ENCODE results near the gene BLVRB.

Gene BLVRB

DNA sequence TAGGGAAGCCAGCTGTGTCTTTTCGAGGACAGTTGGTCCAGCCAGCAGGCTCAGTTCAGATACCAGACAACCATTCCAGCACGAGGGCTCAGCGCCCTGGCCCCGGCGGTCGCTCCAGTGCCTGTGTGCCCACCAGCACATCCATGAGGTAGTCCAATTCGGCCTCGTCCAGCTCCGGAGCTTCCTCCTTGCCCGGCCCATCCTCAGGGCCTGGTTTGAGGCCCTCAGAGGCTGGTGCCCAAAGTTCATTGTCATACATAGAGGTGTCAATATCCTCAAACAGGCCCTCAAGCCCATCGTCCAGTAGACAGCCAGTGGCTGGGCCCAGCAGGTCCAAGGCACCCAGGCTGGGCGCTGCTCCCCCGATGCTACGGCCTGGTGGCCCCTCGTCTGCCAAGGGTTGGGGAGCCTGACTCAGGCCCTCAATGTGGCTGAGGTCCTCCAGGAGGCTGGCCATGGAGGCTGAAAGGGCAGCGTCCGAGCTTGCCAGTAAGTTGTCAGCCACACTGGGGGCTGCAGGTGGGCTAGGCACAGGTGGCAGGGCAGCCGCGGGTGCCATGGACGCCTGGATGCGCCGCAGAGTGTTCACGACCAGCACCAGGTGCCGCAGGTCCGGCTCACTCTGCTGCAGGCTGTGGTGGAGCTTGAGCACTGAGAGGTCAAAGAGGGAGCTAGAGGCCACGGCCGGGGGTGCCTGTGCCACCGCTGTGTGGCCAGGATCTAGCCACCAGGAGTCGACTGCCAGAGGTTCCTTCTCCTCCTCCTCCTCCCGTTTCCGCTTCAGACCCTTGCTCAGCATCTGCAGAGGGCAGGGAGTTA lies 42.6 kb downstream of the BLVRB start:
- H3K4me3 ChIP-seq (ENCODE audit: low read depth, low read length), result no peak overlapping the region
- TF ChIP-seq, protein P1, sequence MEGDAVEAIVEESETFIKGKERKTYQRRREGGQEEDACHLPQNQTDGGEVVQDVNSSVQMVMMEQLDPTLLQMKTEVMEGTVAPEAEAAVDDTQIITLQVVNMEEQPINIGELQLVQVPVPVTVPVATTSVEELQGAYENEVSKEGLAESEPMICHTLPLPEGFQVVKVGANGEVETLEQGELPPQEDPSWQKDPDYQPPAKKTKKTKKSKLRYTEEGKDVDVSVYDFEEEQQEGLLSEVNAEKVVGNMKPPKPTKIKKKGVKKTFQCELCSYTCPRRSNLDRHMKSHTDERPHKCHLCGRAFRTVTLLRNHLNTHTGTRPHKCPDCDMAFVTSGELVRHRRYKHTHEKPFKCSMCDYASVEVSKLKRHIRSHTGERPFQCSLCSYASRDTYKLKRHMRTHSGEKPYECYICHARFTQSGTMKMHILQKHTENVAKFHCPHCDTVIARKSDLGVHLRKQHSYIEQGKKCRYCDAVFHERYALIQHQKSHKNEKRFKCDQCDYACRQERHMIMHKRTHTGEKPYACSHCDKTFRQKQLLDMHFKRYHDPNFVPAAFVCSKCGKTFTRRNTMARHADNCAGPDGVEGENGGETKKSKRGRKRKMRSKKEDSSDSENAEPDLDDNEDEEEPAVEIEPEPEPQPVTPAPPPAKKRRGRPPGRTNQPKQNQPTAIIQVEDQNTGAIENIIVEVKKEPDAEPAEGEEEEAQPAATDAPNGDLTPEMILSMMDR (IDR thresholded peaks at IDR 0.05; ENCODE audit: insufficient read depth, low read depth, low read length, missing control alignments), result no peak
- no peak for DNase-seq (ENCODE audit: low read depth)

DNA sequence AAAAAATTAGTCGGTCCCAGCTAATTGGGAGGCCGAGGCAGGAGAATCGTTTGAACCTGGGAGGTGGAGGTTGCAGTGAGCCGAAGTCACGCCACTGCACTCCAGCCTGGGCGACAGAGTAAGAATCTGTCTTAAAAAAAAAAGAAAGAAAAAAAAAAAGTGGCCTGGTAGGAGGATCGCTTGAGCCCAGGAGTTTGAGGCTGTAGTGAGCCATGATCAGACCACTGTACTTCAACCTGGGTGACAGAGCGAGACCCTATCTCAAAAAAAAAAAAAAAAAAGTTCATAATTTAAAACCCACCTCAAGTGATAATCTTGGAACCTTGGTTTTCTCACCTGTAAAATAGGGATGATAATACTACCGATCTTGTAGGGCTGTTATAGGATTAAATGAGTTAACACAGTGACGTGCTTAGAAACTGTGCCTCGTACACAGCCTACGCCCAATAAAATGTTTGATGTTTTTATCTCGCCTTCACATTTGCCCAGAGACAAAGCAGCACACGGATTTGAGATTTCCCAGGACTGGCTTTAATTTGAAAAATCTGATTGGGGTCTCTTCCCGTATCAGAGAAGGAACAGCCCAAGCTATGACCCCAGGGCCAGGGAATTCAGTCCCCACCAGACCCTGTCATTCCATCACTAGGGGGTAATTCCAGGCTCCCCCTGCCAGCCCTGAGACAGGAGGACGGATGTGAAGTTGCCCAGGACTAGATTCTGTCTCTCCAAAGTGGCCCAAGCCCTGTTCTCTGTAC lies 43.4 kb downstream of the BLVRB start:
- DNase-seq (ENCODE audit: low read depth), result no peak
- TF ChIP-seq, protein P1 (IDR thresholded peaks at IDR 0.05; ENCODE audit: insufficient read depth, low read depth, low read length, missing control alignments), result no peak
- H3K4me3 ChIP-seq (ENCODE audit: low read depth, low read length), result no peak overlapping the region

DNA sequence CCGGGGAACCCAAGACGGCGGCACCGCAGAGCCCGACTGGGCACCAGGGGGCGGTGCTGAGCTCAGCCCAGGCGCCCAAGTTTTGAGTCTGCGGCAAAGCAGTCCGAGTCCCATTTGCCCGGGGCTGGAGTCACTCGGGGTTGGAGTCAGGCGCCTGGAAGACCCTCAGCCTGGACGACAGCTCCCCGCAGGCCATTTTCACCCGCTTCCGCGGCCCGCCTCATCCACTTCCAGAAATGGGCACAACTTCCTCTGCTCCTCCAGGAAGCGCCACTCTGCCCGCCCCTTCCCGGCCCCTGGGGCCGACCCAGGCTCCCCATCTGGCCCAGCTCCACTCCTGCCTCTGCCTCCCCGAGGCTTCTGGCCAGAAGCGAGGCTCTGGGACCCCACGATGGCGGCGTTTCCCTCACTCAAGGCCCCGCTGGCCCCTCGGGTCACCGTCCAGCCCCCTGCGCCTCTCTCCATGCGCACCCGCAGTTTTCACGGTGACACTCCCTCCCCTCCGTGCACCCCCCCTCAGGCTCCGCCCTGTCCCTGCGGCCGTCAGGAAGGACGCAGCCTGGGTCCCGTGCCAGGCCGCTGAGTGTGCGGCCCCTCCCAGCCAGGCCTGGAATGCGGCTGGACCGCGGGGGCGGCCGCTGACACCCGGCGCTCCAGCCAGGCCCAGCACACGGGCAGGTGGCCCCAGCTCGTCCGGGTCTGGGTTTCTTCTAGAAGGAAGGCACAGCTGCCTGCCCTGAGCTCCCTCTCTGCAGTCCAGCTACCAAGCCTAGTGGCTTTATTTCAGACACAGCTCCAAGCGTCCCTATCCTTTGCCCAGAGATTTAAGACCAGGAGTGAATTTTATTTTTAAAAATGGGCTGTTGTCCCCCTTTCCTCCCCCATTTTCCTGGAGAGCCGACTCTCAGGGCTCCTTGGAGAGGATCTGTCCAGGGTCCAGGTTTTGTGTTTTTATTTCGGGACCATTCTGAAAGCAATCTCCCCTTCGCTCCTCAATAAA lies 44.5 kb downstream of the BLVRB start:
- H3K4me3 ChIP-seq (ENCODE audit: low read depth, low read length), result peak overlapping the region; percentile 83
- peak; percentile 89 for DNase-seq (ENCODE audit: low read depth)

DNA sequence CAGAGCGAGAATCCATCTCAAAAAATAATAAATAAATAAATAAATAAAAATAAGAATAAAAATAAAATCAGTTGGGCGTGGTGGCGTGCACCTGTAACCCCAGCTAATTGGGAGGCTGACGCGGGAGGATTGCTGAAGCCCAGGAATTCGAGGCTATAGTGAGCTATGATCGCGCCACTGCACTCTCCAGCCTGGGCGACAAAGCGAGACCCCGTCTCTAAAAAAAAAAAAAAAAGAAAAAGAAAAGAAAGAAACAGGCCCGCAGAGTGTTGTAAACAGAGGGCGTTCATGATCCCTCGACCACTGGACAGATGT lies 45.1 kb downstream of the BLVRB start:
- TF ChIP-seq, protein P1 (IDR thresholded peaks at IDR 0.05; ENCODE audit: insufficient read depth, low read depth, low read length, missing control alignments), result no peak
- no peak for DNase-seq (ENCODE audit: low read depth)
- H3K4me3 ChIP-seq (ENCODE audit: low read depth, low read length), result peak overlapping the region; percentile 83

More for the DNA sequence above, 44.5 kb downstream of the BLVRB start:
- TF ChIP-seq, protein P1 (IDR thresholded peaks at IDR 0.05; ENCODE audit: insufficient read depth, low read depth, low read length, missing control alignments), result peak; percentile 95

DNA sequence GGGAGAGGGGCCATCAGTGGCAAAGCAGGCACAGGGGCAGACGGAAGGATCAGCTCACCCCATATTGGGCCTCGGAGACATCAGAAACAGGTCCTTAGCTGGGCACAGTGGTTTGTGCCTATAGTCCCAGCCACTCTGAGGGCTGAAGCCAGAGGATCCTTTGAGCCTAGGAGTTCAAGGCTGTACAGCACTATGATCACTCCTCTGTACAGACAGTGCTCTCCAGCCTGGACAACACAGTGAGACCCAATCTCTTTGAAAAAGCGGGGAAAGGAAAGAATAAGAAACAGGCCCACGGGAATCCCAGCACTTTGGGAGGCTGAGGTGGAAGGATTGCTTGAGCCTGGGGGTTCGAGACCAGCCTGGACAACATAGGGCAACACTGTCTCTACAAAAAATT lies 45.8 kb downstream of the BLVRB start:
- no peak for DNase-seq (ENCODE audit: low read depth)
- TF ChIP-seq, protein P1 (IDR thresholded peaks at IDR 0.05; ENCODE audit: insufficient read depth, low read depth, low read length, missing control alignments), result no peak
- H3K4me3 ChIP-seq (ENCODE audit: low read depth, low read length), result no peak overlapping the region

DNA sequence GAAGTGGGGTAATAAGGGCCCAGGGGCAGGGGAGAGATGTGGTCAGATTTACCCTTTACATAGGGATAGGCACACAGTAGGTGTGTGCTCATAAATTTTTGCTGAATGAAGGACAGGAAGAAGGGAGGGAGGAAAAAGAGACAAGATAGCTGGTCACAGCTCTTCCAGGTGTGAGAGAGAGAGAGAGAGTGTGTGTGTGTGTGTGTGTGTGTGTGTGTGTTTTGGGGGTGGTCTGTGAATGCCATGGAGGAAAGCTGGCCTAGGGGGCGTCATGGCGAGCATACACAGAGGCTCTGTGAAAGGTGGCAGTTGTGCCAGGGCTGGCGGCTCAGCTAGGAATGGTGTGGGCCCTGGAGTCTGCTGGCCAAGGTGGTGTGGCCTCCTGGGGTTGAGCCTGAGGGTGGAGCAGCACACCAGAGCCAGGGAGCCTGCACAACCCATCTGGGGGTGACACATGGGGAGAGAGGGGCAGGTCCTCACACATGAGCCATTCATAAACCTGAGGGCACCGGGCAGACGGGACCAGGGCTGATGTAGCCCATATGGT lies 46.4 kb downstream of the BLVRB start:
- H3K4me3 ChIP-seq (ENCODE audit: low read depth, low read length), result no peak overlapping the region
- peak; percentile 29 for DNase-seq (ENCODE audit: low read depth)
- TF ChIP-seq, protein P1 (IDR thresholded peaks at IDR 0.05; ENCODE audit: insufficient read depth, low read depth, low read length, missing control alignments), result no peak

Measured in GM12865 (cell line).